ENCODE results near the gene NCF2. TPM values are rescaled to one million over a fixed set of nuclear protein-coding genes. Genes with fewer than 3 reads are reported as not detected.

The NCF2 gene
- total and polyA plus RNA-seq, 2 donors (not counting 3 experiments of a cell fraction or from before 2014, with no cell fraction given) = 0.03 TPM; not detected in 1

GRCh38 chr1:183589874-183590243 lies 400 bp downstream of the NCF2 start:
- no peak overlapping the region for H2AFZ ChIP-seq (ENCODE audit: low read depth, low read length)
- intact Hi-C loops (cut with micrococcal nuclease) = no loop called here
- BruUV-seq (replicated peaks) = no TSS peak

GRCh38 chr1:183589384-183589783 lies 875 bp downstream of the NCF2 start:
- no peak overlapping the region for H3K4me2 ChIP-seq (ENCODE audit: insufficient read depth, low read length)
- intact Hi-C loops (cut with micrococcal nuclease) (no loop called here), dilution Hi-C loops (cut with MboI; ENCODE audit: extremely low pct_ligation_motif_present, low sequenced_read_pairs) (no loop called here)
- DNase-seq (ENCODE audit: low read depth, low spot score) = no peak
- no peak overlapping the region for H3K27ac ChIP-seq (ENCODE audit: insufficient read depth, low read depth, low read length)
- no peaks in the 10 kb centered on the region for H3K79me2 ChIP-seq (ENCODE audit: control insufficient read depth, insufficient read depth, low read length)
- no peaks in the 10 kb centered on the region for H4K20me1 ChIP-seq (replicated peaks; ENCODE audit: control insufficient read depth, extremely low read depth, insufficient read depth, low read length)
- no peaks in the 10 kb centered on the region for H3K36me3 ChIP-seq (ENCODE audit: control insufficient read depth in 2 of 2, extremely low read depth in 1 of 2, insufficient read depth in 2 of 2, low read length in 2 of 2)
- TF ChIP-seq POLR2A (IDR thresholded peaks at IDR 0.05; ENCODE audit: low read depth, low read length) = no peak
- no peak for TF ChIP-seq GATA2 (IDR thresholded peaks at IDR 0.05; ENCODE audit: insufficient read depth, insufficient read length, low read depth, low read length)
- no peak for TF ChIP-seq POLR2AphosphoS5 (IDR thresholded peaks at IDR 0.05; ENCODE audit: insufficient read depth, low read depth, low read length)
- TF ChIP-seq EZH2 (IDR thresholded peaks at IDR 0.05; ENCODE audit: borderline replicate concordance, low read depth, low read length, severe bottlenecking) = no peak
- no peak for TF ChIP-seq FOS (IDR thresholded peaks at IDR 0.05; ENCODE audit: borderline replicate concordance, insufficient read depth, low read length)
- no peak for TF ChIP-seq MAX (IDR thresholded peaks at IDR 0.05; ENCODE audit: insufficient read depth, insufficient read length)
- TF ChIP-seq CTCF (IDR thresholded peaks at IDR 0.05; ENCODE audit: extremely low read depth in 1 of 2, insufficient read depth in 1 of 2, low read depth in 1 of 2, low read length in 2 of 2) = no peak
- no peak for TF ChIP-seq MYC (IDR thresholded peaks at IDR 0.05; ENCODE audit: low read depth, low read length)
- TF ChIP-seq JUN (IDR thresholded peaks at IDR 0.05; ENCODE audit: borderline replicate concordance, insufficient read depth, insufficient read length, low read depth) = no peak
- H3K9me3 ChIP-seq (replicated peaks; ENCODE audit: control insufficient read depth, insufficient read depth, low read length) = no peaks in the 10 kb centered on the region
- no TSS peak for BruUV-seq (replicated peaks)
- no peak overlapping the region for H2AFZ ChIP-seq (ENCODE audit: low read depth, low read length)
- no peak for FAIRE-seq
- H3K4me1 ChIP-seq (ENCODE audit: control insufficient read depth, extremely low read depth, insufficient read depth, low read length) = no peaks in the 10 kb centered on the region
- H3K4me3 ChIP-seq (replicated peaks in 1 of 3; ENCODE audit: insufficient read depth in 1 of 3, low read depth in 1 of 3, low read length in 3 of 3) = no peak overlapping the region
- no peak overlapping the region for H3K9ac ChIP-seq (replicated peaks; ENCODE audit: extremely low read depth, insufficient read depth, low read length)
- H3K9me1 ChIP-seq (replicated peaks; ENCODE audit: control insufficient read depth, extremely low read depth, insufficient read depth, low read length) = no peaks in the 10 kb centered on the region
- ChIA-PET POLR2A (no interaction called here), CTCF (interaction anchor here (0.6 to 1.2 kb wide), 2 partner anchors 9 to 15 kb away, joined by 3 read pairs; no protein-coding TSS in a partner anchor)
- peaks cover 2 to 5% of the 10 kb centered on the region in 2 experiments for H3K27me3 ChIP-seq (ENCODE audit: control insufficient read depth in 2 of 2, insufficient read depth in 2 of 2, low read length in 2 of 2)

More at GRCh38 chr1:183589874-183590243, 400 bp downstream of the NCF2 start:
- no peak for FAIRE-seq
- dilution Hi-C loops (cut with MboI; ENCODE audit: extremely low pct_ligation_motif_present, low sequenced_read_pairs) = no loop called here
- Histone ChIP-seq H3K27me3 (ENCODE audit: control insufficient read depth in 2 of 2, insufficient read depth in 2 of 2, low read length in 2 of 2) (peaks cover 2 to 5% of the 10 kb centered on the region in 2 experiments), H3K79me2 (ENCODE audit: control insufficient read depth, insufficient read depth, low read length) (no peaks in the 10 kb centered on the region), H3K4me1 (ENCODE audit: control insufficient read depth, extremely low read depth, insufficient read depth, low read length) (no peaks in the 10 kb centered on the region), H3K4me3 (replicated peaks in 1 of 3; ENCODE audit: insufficient read depth in 1 of 3, low read depth in 1 of 3, low read length in 3 of 3) (no peak overlapping the region), H3K9me1 (replicated peaks; ENCODE audit: control insufficient read depth, extremely low read depth, insufficient read depth, low read length) (no peaks in the 10 kb centered on the region), H3K27ac (ENCODE audit: insufficient read depth, low read depth, low read length) (no peak overlapping the region), H4K20me1 (replicated peaks; ENCODE audit: control insufficient read depth, extremely low read depth, insufficient read depth, low read length) (no peaks in the 10 kb centered on the region), H3K36me3 (ENCODE audit: control insufficient read depth in 2 of 2, extremely low read depth in 1 of 2, insufficient read depth in 2 of 2, low read length in 2 of 2) (no peaks in the 10 kb centered on the region), H3K9ac (replicated peaks; ENCODE audit: extremely low read depth, insufficient read depth, low read length) (no peak overlapping the region), H3K4me2 (ENCODE audit: insufficient read depth, low read length) (no peak overlapping the region), H3K9me3 (replicated peaks; ENCODE audit: control insufficient read depth, insufficient read depth, low read length) (no peaks in the 10 kb centered on the region)
- POLR2A ChIA-PET = no interaction called here
- no peak for DNase-seq (ENCODE audit: low read depth, low spot score)
- CTCF ChIA-PET = interaction anchor here (1.2 kb wide), 1 partner anchor 14 kb away, joined by 3 read pairs; no protein-coding TSS in a partner anchor
- TF ChIP-seq POLR2A (IDR thresholded peaks at IDR 0.05; ENCODE audit: low read depth, low read length) = no peak
- no peak for TF ChIP-seq FOS (IDR thresholded peaks at IDR 0.05; ENCODE audit: borderline replicate concordance, insufficient read depth, low read length)
- TF ChIP-seq CTCF (IDR thresholded peaks at IDR 0.05; ENCODE audit: extremely low read depth in 1 of 2, insufficient read depth in 1 of 2, low read depth in 1 of 2, low read length in 2 of 2) = no peak

All from endothelial cell of umbilical vein (primary cell).